Suprapubic skin (tissue), 4 donors: Measurements from ENCODE around the gene PON1.

Experiments used
- POLR2A ChIP-seq, 2 donors: fragments of 450-650 bp; IDR thresholded peaks; one replicate each; pipeline ENCODE4 v1.6.1; 2017; ENCODE audit warnings: antibody characterized with exemption in 2 of 2, mild to moderate bottlenecking in 2 of 2, moderate library complexity in 2 of 2
- POLR2AphosphoS5 ChIP-seq, 3 donors: sonication (generic); formaldehyde crosslinking; IDR thresholded peaks; one replicate each; pipeline ENCODE4 v1.6.1; 2017; ENCODE audit warnings: antibody characterized with exemption in 3 of 3

GRCh38 chr7:95330204-95330960, 6.0 kb upstream of the PON1 start:
- TF ChIP-seq POLR2AphosphoS5 (IDR thresholded peaks at IDR 0.05) = no peak
- no peak for TF ChIP-seq POLR2A (IDR thresholded peaks at IDR 0.05)
